CD4-positive, alpha-beta T cell (primary cell): ENCODE data around the gene DTWD1. TPM values are rescaled to one million over a fixed set of nuclear protein-coding genes. Genes with fewer than 3 reads are reported as not detected.

Experiments used
- ATAC-seq: fragments of 200-7000 bp; cut with Tn5 transposase; one replicate; pipeline ENCODE4 v1.10.0; 2022; ENCODE audit warnings: mild to moderate bottlenecking; ENCODE audit not compliant: poor library complexity
- CTCF ChIA-PET: fragments of 350-600 bp; sonication (Branson Sonifier 250); formaldehyde crosslinking; loops from one replicate; lab custom pipeline; 2021; ENCODE audit warnings: antibody characterized with exemption, inconsistent platforms; lab: Charles Lee
- POLR2A ChIA-PET: fragments of 350-600 bp; sonication (Branson Sonifier 250); formaldehyde crosslinking; loops from one replicate; lab custom pipeline; 2021; ENCODE audit warnings: antibody characterized with exemption, inconsistent platforms; lab: Charles Lee
- DNase-seq, 14 experiments: peaks; one replicate each; pipeline ENCODE4 v3.0.0-alpha.2; 2013 to 2020; ENCODE audit warnings: mixed read lengths in 2 of 14
- H3K27ac ChIP-seq, 2 donors: one replicate each; pipeline versions ENCODE4 v1.5.1 to v1.7.0; 2013; ENCODE audit warnings: low read length in 2 of 2, low read depth in 1 of 2, mild to moderate bottlenecking in 1 of 2
- H3K27me3 ChIP-seq, 2 experiments: 1 replicate in 1 of 2; 2 replicates in 1 of 2; pipeline versions ENCODE4 v1.6.1 to v1.7.0; 2013; ENCODE audit warnings: low read length in 2 of 2, control low read depth in 1 of 2, mild to moderate bottlenecking in 1 of 2, moderate library complexity in 1 of 2; ENCODE audit not compliant: insufficient read depth in 2 of 2, control insufficient read depth in 1 of 2
- H3K36me3 ChIP-seq: one replicate; pipeline ENCODE4 v1.6.1; 2013; ENCODE audit warnings: low read length, control low read depth; ENCODE audit not compliant: insufficient read depth
- H3K4me1 ChIP-seq: one replicate; pipeline ENCODE4 v1.6.1; 2013; ENCODE audit warnings: low read length, control low read depth; ENCODE audit not compliant: insufficient read depth
- H3K4me3 ChIP-seq: one replicate; pipeline ENCODE4 v1.5.1; 2013; ENCODE audit warnings: mild to moderate bottlenecking, low read length, moderate library complexity
- H3K9me3 ChIP-seq, 2 experiments: 1 replicate in 1 of 2; 2 replicates in 1 of 2; pipeline versions ENCODE4 v1.6.1 to v1.7.0; 2013; ENCODE audit warnings: low read length in 2 of 2, mild to moderate bottlenecking in 2 of 2, control low read depth in 1 of 2, moderate library complexity in 1 of 2; ENCODE audit not compliant: control insufficient read depth in 1 of 2, insufficient read depth in 1 of 2
- H3K27ac Mint-ChIP-seq: one replicate; pipeline ENCODE4 v1.8.0; 2020; ENCODE audit warnings: mixed read lengths
- H3K27me3 Mint-ChIP-seq: one replicate; pipeline ENCODE4 v1.8.0; 2021; ENCODE audit warnings: mixed read lengths
- H3K36me3 Mint-ChIP-seq: one replicate; pipeline ENCODE4 v1.8.0; 2021; ENCODE audit warnings: low read depth, mixed read lengths
- H3K4me1 Mint-ChIP-seq: one replicate; pipeline ENCODE4 v1.8.0; 2021; ENCODE audit warnings: low read depth, mixed read lengths
- H3K4me3 Mint-ChIP-seq: one replicate; pipeline ENCODE4 v1.8.0; 2020; ENCODE audit warnings: mild to moderate bottlenecking, mixed read lengths
- H3K9me3 Mint-ChIP-seq: one replicate; pipeline ENCODE4 v1.8.0; 2020; ENCODE audit warnings: mixed read lengths
- intact Hi-C, 2 experiments: fragments of 100-400 bp; cut with DNase I in 1 of 2; cut with micrococcal nuclease in 1 of 2; formaldehyde crosslinking; loops; one replicate each; pipeline versions ENCODE4 v1.15.1 to v1.9.0; 2023 to 2025; cut with DNase I, micrococcal nuclease
- total RNA-seq, 174 experiments: library from RNA in 2 of 174; stranded (reverse) in 2 of 174; gene quantifications; one replicate each; pipeline ENCODE4 v1.2.3 and lab custom pipeline; 2021 to 2026
- TF ChIP-seq, protein P1 (sequence below): fragments of 200-600 bp; IDR thresholded peaks from one replicate; pipeline ENCODE4 v1.8.0; 2022; ENCODE audit warnings: antibody characterized with exemption, mild to moderate bottlenecking

Gene DTWD1
- total RNA-seq, 2 experiments from 2014 or later: 10.1 to 10.2 TPM

DNA sequence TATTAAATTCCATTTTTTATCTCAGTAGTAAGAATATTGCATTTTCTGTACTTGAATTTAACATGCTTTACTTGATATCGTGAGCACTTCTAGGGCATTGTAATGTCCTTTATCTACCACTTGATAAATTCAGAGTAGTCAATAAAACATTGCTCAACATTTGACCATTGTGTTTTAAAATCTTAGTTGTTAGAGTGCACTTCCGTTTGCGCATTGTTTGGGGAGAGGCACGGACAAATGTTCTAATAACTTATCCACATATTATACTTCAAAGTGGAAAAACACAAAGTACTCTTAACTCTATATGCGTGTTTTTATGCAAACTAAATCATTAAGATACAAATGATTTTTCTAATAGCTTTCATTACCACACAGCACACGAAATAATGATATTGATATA, 649 bp upstream of the DTWD1 start:
- Mint-ChIP-seq H3K36me3 (peaks cover 57% of the 10 kb centered on the region), H3K9me3 (peaks cover 1% of the 10 kb centered on the region), H3K27me3 (no peaks in the 10 kb centered on the region), H3K4me3 (peak overlapping the region; percentile 99), H3K4me1 (peaks cover 54% of the 10 kb centered on the region), H3K27ac (peak overlapping the region; percentile 97)
- Histone ChIP-seq H3K27ac (peak overlapping the region; percentile 64 to 75), H3K36me3 (peaks cover under 1% of the 10 kb centered on the region), H3K9me3 (peaks cover 0 to 6% of the 10 kb centered on the region in 2 experiments), H3K27me3 (no peaks in the 10 kb centered on the region), H3K4me1 (peaks cover 9% of the 10 kb centered on the region), H3K4me3 (peak overlapping the region; percentile 77)
- peak in 3 of 14 experiments; percentile 10 to 48 (median 38) for DNase-seq
- CTCF ChIA-PET: no interaction called here
- POLR2A ChIA-PET: interaction anchor here (1.0 to 2.1 kb wide), 12 partner anchors 450 to 1442 kb away, joined by 3 to 18 read pairs (median 6); partner anchors contain the start of genes CEP152, COPS2, EID1 and GABPB1
- TF ChIP-seq, protein P1, sequence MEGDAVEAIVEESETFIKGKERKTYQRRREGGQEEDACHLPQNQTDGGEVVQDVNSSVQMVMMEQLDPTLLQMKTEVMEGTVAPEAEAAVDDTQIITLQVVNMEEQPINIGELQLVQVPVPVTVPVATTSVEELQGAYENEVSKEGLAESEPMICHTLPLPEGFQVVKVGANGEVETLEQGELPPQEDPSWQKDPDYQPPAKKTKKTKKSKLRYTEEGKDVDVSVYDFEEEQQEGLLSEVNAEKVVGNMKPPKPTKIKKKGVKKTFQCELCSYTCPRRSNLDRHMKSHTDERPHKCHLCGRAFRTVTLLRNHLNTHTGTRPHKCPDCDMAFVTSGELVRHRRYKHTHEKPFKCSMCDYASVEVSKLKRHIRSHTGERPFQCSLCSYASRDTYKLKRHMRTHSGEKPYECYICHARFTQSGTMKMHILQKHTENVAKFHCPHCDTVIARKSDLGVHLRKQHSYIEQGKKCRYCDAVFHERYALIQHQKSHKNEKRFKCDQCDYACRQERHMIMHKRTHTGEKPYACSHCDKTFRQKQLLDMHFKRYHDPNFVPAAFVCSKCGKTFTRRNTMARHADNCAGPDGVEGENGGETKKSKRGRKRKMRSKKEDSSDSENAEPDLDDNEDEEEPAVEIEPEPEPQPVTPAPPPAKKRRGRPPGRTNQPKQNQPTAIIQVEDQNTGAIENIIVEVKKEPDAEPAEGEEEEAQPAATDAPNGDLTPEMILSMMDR: no peak
- no peak for ATAC-seq
- intact Hi-C loops: loop anchor here (1.0 to 10.0 kb wide), 8 partner anchors 448 to 1285 kb away; partner anchors contain the start of genes AP4E1 (in 1 of the 2), CEP152 (in 1 of the 2), COPS2 (in 1 of the 2) and EID1 (in 1 of the 2)

- ATAC-seq (no peak), DNase-seq (peak in 1 of 14 experiments; percentile 5)
- no peaks in the 10 kb centered on the region for H3K27me3 ChIP-seq
- H3K4me1 ChIP-seq: peaks cover 9% of the 10 kb centered on the region
- TF ChIP-seq, protein P1: no peak
- Mint-ChIP-seq H3K9me3 (peaks cover 1% of the 10 kb centered on the region), H3K27ac (peak overlapping the region; percentile 97), H3K27me3 (no peaks in the 10 kb centered on the region), H3K4me1 (peaks cover 54% of the 10 kb centered on the region), H3K4me3 (peak overlapping the region; percentile 99), H3K36me3 (peaks cover 56% of the 10 kb centered on the region)
- peak overlapping the region in 1 of 2 donors; percentile 64 for H3K27ac ChIP-seq
- H3K4me3 ChIP-seq: peak overlapping the region; percentile 77
- POLR2A ChIA-PET: interaction anchor here (0.6 to 2.1 kb wide), 15 partner anchors 11 to 1443 kb away, joined by 3 to 18 read pairs (median 5); partner anchors contain the start of genes CEP152, COPS2, EID1 and GABPB1
- peaks cover 9% of the 10 kb centered on the region for H3K36me3 ChIP-seq
- intact Hi-C loops: loop anchor here (1.0 to 10.0 kb wide), 8 partner anchors 449 to 1283 kb away; partner anchors contain the start of genes AP4E1 (in 1 of the 2), CEP152 (in 1 of the 2), COPS2 (in 1 of the 2) and EID1 (in 1 of the 2)
- CTCF ChIA-PET: no interaction called here
- H3K9me3 ChIP-seq: peaks cover 0 to 4% of the 10 kb centered on the region in 2 experiments
Observed at GRCh38 chr15:49621401-49621811, 558 bp downstream of the DTWD1 start.

- H3K27ac ChIP-seq: no peak overlapping the region
- H3K36me3 ChIP-seq: peaks cover 9% of the 10 kb centered on the region
- TF ChIP-seq, protein P1: no peak
- Mint-ChIP-seq H3K9me3 (no peaks in the 10 kb centered on the region), H3K36me3 (peaks cover 59% of the 10 kb centered on the region), H3K4me1 (peaks cover 54% of the 10 kb centered on the region), H3K27ac (peak overlapping the region; percentile 97), H3K27me3 (no peaks in the 10 kb centered on the region), H3K4me3 (peak overlapping the region; percentile 99)
- ChIA-PET POLR2A (interaction anchor here (1.1 to 2.1 kb wide), 2 partner anchors 466 to 575 kb away, joined by 6 to 9 read pairs; partner anchors contain the start of genes COPS2 and SECISBP2L), CTCF (no interaction called here)
- H3K27me3 ChIP-seq: no peaks in the 10 kb centered on the region
- DNase-seq (peak in 1 of 14 experiments; percentile 5), ATAC-seq (no peak)
- intact Hi-C loops: loop anchor here (1.0 to 10.0 kb wide), 9 partner anchors 450 to 1283 kb away; partner anchors contain the start of genes AP4E1 (in 1 of the 2), CEP152 (in 1 of the 2), COPS2 (in 1 of the 2) and EID1 (in 1 of the 2)
- peaks cover 0 to 4% of the 10 kb centered on the region in 2 experiments for H3K9me3 ChIP-seq
- H3K4me1 ChIP-seq: peaks cover 9% of the 10 kb centered on the region
- peak overlapping the region; percentile 77 for H3K4me3 ChIP-seq
Observed at GRCh38 chr15:49621887-49622286, 1.0 kb downstream of the DTWD1 start.
